Activated T-helper 1 cell treated with Interleukin-2 at 50 U/mL for 16 hours (primary cell): ENCODE data around the gene ZNF366.

Source experiments
- DNase-seq: peaks from one replicate; pipeline ENCODE4 v3.0.0-alpha.2; 2020; ENCODE audit warnings: low read depth

ZNF366 gene

DNA sequence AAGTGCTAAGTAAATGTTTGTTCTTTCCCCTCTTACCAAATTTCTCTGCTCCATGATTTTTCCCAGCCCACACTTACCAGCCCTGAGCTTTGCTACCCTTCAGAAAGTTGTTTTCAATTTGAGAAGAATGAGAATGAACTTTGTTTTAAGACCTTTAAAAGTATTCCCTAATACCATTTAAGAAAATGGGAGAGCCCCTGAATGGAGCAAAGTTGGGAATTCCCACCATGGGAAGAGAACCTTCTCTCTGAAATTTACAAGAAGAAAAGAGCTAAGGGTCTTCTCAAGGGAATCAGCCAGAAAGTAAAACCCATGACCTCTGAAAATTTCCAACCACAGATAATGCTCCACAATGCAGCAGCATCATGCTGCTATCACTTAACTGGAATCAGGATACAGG is 17.7 kb downstream of the ZNF366 start:
- no peak for DNase-seq

DNA sequence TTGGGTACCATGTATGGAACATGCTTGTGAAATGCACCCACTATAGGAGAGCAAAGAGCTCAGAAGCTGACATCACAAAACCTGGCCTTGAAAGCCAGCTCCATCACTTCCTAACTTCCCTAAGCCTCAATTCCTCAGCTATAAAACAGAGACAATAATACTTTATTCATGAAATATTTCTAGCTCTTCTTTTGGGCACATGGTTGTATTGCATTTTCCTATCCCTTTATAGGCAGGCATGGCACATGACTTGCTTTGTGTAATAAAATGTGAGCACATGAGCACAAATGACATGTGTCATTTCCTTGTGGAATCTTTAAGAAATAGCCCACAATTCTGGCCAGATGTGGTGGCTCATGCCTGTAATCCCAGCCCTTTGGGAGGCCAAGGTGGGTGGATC is 18.5 kb downstream of the ZNF366 start:
- DNase-seq: no peak

- no peak for DNase-seq
These were observed 20.0 kb downstream of the ZNF366 start for GRCh38 chr5:72487177-72487576.

DNA sequence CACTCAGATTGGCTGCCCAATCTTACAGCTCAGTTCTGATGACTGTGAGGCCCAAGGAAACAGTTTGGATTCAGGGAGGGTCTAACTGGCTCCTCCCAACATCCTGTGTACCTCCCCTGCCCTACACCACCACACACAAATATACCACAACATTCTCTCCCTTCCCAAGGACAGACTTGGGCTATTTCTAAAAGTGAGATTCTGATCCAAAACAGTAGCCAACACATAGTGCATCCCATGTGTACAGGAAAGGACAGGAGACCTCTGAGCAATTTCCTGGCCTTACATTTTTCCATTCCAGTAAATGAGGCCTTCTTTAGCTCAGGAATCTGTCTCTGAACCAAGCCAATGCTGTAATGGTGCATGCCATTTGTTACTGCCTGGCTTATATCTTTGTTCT is 20.8 kb downstream of the ZNF366 start:
- no peak for DNase-seq

DNA sequence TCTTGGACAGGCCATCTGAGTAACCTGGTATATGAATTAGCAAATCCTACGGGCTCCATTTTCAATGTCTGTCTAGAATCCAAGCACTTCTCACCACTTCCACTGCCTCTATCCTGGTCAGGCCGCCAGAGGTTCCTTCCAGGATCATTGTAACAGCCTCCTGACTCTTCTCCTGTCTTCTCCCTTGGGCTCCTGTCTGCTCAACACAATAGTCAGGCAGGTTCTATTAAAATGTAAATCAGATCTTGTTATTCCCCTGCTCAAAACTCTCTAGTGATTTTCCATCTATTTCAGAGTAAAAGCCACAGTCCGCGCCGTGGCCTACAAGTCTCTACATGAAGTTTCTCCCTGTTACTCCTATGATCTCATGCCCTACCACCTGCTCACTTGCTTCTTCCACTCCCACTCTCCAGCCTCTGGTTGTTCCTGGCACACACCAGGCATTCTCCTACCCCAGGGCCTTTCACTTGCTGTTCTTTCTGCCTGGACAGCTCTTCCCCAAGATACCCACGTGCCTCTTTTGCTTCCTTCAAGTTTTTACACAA is 21.7 kb downstream of the ZNF366 start:
- no peak for DNase-seq

DNA sequence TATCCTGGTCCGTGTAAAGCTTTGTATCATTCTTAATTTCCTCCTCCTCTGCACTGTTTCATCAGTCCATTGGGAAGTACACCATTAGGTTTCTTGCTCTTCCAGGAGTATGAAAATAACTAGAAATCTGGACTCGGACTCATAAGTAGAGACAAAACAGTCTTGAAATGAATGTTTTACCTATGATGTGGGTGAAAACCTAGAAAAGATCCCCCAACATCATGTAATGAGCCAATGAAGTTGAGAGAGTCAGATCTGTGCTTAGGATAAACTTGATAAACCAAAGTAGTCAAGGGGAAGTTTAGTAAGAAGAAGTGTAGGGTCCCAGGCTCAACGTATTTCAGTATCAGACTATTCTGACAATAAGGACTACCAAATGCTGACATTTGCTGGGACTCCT is 25.2 kb downstream of the ZNF366 start:
- no peak for DNase-seq

DNA sequence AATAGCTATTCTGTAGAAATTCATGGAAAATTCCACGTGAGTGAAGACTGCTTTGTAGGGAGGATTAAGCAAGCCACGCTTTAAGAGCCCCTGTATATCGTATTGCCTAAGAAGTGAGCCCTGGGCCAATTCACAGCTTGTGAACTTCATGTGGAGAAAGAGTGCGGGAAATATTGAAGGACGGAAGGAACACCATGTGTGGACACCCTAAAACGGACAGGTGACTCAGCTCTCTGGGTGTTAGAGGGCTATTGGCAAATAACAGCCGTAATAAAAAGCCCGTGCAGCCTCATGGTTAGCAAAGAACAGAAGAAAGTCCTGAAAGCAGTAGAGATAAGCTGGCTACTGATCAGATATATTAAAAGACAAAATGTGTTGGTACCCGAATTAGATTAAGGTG is 26.4 kb downstream of the ZNF366 start:
- DNase-seq: no peak

DNA sequence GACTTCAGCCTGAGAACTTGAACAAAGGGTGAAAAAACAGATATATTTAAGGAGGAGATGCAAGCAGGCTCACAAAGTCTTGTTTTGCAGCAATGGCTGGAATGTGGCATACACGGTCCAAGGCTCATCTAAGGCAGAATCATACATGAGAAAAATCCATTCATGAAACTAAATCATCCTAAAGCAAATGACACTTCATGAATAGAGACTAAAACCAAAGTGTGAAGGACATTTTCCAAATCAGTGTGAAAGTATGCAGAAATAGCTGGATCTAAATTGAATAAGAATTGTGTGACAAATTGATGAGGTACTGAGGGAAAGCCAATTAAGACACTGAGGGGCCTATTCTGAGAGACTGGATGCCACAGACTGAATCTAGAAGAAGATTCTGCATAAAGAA is 27.3 kb downstream of the ZNF366 start:
- DNase-seq: no peak

GRCh38 chr5:72478684-72479083 is 28.5 kb downstream of the ZNF366 start:
- DNase-seq: no peak

GRCh38 chr5:72478276-72478675 is 28.9 kb downstream of the ZNF366 start:
- DNase-seq: no peak

GRCh38 chr5:72477644-72478043 is 29.6 kb downstream of the ZNF366 start:
- DNase-seq: no peak

DNA sequence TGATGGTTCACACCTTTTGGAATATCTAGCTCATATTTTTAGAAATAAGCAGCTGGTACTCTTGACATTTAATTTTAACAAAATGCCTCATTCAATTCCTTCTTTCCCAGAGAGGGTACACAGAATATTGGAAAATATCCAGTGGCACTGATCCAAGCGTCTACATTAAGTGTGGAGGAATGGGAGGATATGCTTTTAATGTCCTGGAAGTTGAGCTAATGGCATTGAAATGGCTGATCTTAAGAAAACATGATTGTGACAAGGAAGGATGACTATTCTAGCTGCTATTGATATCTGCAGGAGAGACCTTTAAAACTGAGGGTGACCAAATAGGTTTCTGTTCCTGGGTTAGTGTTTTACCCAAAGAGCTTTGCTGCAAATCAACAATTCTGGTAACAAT is 30.0 kb downstream of the ZNF366 start:
- no peak for DNase-seq

DNA sequence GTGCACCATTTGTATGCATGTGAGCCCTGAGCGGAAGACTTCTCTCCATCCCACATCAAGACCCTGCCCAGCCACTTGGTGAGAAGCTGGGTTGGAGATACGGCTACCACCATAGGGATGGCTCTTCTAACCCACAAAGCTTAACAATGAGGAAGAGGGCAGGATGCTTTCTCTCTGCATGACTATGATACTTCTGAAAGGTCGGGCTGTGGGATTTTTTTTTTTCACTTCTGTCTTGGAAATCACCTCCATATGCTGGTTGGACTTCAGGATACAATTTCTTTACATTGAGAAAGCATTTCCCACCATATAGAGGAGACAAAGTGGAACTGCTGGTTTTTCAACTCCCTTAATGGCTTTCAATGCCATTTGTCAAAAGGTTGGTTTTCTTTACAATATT is 30.5 kb downstream of the ZNF366 start:
- DNase-seq: no peak

GRCh38 chr5:72476275-72476674 is 30.9 kb downstream of the ZNF366 start:
- DNase-seq: no peak

GRCh38 chr5:72474516-72474915 is 32.7 kb downstream of the ZNF366 start:
- no peak for DNase-seq

- no peak for DNase-seq
These were observed 33.1 kb downstream of the ZNF366 start for GRCh38 chr5:72474046-72474500.

GRCh38 chr5:72472666-72473422 is 34.4 kb downstream of the ZNF366 start:
- no peak for DNase-seq

- DNase-seq: no peak
These were observed 35.2 kb downstream of the ZNF366 start for GRCh38 chr5:72472031-72472430.

DNA sequence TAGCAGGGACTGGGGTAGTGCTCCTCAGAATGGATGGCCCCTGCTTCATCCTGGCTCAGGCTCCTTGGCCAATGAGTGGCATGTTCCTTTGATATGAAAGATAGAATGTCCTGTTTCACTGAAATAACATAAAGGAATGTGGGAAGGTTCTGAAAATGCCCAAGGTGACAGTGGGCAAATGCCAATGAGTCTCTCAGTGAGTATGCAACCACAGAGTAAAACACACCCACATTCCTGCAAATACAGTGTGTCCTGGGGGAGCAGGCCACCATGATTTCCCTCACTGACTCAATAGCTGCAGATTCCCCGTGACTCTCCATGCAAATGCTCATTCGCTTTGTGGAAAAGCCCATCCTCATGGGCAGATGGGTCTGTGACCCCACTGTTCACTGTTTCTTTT is 36.4 kb downstream of the ZNF366 start:
- no peak for DNase-seq

DNA sequence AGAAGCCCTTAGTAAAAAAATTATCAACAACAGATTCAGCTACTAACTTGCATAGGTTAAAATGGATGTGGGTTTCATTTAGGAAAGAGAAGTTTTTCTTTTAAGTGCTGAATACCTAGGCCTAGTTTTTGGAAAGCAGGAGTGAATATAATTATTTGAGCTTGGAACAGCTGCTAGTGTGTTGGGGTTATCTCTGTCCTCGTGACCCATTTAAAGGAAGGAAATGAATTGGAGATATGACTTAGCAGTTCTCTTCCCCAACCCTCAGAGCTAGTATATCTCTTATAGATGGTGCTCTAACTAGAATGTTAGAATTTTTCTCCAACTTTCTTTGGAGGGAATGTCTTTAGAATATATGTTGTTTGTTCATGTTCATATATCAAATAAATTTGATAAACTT is 38.6 kb downstream of the ZNF366 start:
- DNase-seq: no peak

DNA sequence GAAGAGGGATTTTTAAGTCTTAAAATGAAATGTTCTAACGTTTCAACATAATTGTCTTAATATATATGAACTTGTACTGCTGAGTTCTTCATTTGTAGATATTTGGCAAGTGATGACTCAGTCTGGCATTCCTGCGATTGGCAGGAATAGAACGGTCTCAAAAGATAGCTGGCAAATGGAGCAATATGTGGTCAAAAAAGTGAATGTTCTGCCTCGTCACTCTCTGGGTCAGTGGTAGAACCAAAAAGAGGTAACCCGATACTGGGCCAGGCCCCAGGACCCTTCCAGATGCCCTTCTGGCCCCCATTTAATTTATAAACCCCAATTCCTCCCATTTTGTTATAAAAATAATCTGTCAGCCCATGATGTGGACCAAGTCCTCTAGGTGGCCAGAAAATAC is 39.2 kb downstream of the ZNF366 start:
- DNase-seq: no peak

DNA sequence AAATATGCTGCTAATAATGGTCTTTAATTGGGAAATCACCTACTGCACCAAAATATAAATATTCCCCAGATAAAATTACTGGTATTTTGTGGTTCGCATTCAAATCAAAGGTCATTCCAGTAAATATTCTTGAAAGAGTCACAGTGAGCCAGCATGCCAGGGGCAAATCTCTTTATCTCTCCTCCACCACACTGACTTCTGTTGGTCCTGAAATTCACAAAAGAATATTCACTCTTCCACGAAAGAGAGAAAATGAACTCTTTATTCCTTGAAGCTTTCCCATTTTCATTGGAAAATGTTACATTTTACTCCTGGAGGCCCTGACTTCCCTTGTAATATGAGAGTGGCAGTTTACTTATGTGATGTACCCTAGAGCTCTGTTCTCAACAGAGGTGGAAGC is 39.7 kb downstream of the ZNF366 start:
- no peak for DNase-seq

GRCh38 chr5:72465601-72466563 is 41.3 kb downstream of the ZNF366 start:
- no peak for DNase-seq
